ENCODE measurements around the gene GABRG3.
"Not testable (repeated sequence)": the region's sequence is repeated elsewhere in the genome, so short reads cannot be mapped to it uniquely, and the experiment has no call there.

Gene GABRG3

DNA sequence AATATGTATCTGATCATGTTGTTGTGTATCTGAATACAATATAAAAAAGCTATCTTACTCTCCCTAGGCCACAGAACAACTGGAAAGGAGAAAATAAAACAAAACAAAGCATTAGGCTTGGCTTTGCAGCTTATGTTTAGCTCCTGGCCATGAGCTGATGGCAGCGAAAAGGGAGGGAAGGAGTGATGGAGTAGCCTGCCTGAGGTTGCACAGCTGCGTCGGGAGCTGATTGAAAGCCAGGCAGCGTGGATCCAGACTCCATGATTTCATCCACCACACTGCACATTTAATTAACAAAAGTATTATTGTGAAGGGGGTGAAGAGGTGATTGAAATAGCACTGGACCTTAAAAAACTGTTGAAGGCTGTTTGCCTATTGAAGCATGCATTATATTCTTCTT lies 212.2 kb downstream of the GABRG3 start:
- TF ChIP-seq JUND (IDR thresholded peaks at IDR 0.05; ENCODE audit: low read depth): no peak
- DNase-seq (ENCODE audit: low read depth in 1 of 2, low spot score in 1 of 2): no peak
- in situ Hi-C loops (cut with HindIII; ENCODE audit: low pct_unique_long_range_greater_than_20kb, low sequenced_read_pairs): no loop called here

DNA sequence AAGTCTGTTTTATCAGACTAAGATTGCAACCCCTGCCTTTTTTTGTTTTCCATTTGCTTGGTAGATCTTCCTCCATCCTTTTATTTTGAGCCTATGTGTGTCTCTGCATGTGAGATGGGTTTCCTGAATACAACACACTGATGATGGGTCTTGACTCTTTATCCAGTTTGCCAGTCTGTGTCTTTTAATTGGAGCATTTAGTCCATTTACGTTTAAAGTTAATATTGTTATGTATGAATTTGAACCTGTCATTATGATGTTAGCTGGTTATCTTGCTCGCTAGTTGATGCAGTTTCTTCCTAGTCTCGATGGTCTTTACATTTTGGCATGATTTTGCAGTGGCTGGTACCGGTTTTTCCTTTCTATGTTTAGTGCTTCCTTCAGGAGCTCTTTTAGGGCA lies 220.5 kb downstream of the GABRG3 start:
- DNase-seq (ENCODE audit: low read depth in 1 of 2, low spot score in 1 of 2); in situ Hi-C loops (cut with HindIII; ENCODE audit: low pct_unique_long_range_greater_than_20kb, low sequenced_read_pairs): not testable (repeated sequence)

DNA sequence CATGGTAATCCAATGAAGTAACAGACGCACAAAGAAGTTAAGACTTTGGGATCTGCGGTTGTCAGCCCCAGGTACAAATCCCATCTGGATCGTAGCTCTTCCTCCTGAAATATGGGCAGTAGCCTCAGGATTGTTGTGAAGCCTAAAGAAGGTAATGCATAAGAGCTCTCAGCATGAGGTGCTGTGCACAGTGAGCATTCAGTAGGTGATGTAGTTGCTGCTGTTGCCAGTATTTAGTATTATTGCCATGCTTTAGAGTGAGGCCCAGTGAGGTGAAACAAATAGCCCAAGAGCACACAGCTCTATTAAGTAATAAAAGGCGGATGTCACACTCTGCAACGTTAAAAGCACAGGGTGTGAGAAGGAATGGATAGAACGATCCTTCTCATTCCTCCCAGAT lies 225.7 kb downstream of the GABRG3 start:
- TF ChIP-seq JUND (IDR thresholded peaks at IDR 0.05; ENCODE audit: low read depth): no peak
- in situ Hi-C loops (cut with HindIII; ENCODE audit: low pct_unique_long_range_greater_than_20kb, low sequenced_read_pairs): no loop called here
- no peak for DNase-seq (ENCODE audit: low read depth in 1 of 2, low spot score in 1 of 2)

DNA sequence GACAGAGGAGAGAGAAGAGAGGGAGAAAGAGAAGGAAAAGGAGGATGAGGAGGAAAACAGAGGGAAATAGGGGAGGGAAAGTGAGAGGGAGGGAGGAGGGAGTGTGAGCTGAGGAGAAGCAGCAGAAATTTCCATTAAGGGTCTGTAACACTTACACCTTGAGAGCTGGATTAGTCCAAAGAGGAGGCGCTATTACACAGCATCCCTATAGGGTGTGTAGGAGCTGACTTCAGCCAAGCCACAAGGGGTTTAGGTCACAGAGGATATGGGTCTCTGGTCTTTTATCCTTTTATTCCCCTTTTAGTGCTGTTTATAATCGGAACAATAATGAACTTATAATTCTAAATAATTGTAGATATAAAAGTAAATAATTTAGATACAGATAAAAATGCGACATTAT lies 230.4 kb downstream of the GABRG3 start:
- DNase-seq (ENCODE audit: low read depth in 1 of 2, low spot score in 1 of 2): no peak
- no peak for TF ChIP-seq JUND (IDR thresholded peaks at IDR 0.05; ENCODE audit: low read depth)
- in situ Hi-C loops (cut with HindIII; ENCODE audit: low pct_unique_long_range_greater_than_20kb, low sequenced_read_pairs): no loop called here

DNA sequence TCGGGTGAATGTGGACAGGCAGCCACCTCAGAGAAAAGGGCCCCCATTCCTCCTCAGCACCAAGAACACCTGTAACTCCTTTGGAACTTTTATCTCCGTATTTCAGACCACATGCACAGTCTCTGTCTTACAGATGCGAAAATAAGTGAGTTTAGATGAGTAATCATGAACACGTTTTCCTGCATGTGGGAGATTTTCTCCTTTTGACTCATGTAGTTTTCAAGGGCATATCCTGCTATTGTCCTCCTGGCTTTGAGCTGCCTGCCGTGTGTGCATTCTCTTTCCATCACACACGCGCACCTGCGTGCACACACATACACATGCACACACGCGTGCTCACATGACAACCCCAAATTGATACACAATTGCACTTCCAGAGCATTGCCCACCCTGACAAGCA lies 239.2 kb downstream of the GABRG3 start:
- in situ Hi-C loops (cut with HindIII; ENCODE audit: low pct_unique_long_range_greater_than_20kb, low sequenced_read_pairs): no loop called here
- no peak for DNase-seq (ENCODE audit: low read depth in 1 of 2, low spot score in 1 of 2)
- TF ChIP-seq JUND (IDR thresholded peaks at IDR 0.05; ENCODE audit: low read depth): no peak

DNA sequence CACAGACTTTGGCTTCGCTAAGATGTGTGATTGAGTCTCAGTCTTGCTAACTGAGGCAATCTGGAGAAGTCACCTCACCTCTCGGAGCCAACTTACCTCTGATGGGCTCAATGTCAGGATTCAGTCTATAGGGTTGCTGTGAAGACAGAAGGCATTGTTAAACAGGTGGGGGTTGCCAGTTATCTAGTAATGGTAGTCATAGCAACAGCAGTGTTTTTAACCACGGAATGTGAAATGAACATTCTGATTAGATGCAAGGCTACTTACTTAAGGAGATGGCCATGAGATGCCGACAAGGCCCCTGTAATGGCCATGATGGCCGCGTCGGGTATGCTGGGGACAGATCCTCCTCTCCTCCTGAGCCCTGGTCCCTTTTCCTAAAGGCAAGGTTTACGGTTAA lies 243.1 kb downstream of the GABRG3 start:
- TF ChIP-seq JUND (IDR thresholded peaks at IDR 0.05; ENCODE audit: low read depth): no peak
- in situ Hi-C loops (cut with HindIII; ENCODE audit: low pct_unique_long_range_greater_than_20kb, low sequenced_read_pairs): no loop called here
- DNase-seq (ENCODE audit: low read depth in 1 of 2, low spot score in 1 of 2): no peak

DNA sequence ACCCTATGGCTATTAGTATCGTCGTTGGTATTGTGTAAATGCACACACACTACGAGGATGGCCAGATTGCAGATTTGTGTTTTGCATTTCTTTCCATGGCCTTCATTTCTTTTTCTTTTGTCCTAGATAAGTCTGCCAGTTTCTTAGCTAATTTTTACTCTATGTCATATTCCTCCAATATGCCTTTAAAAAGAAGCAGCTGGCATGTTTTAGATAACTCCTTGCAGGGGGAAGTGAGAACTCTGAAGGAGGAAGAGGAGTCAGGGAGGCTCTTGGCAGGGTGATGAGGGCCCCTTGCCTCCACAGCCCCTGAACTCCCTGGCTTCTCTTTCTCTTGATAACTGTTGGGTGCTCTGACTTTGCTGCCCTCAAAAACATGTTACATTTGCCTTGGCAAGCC lies 244.0 kb downstream of the GABRG3 start:
- no peak for TF ChIP-seq JUND (IDR thresholded peaks at IDR 0.05; ENCODE audit: low read depth)
- in situ Hi-C loops (cut with HindIII; ENCODE audit: low pct_unique_long_range_greater_than_20kb, low sequenced_read_pairs): no loop called here
- DNase-seq (ENCODE audit: low read depth in 1 of 2, low spot score in 1 of 2): no peak

DNA sequence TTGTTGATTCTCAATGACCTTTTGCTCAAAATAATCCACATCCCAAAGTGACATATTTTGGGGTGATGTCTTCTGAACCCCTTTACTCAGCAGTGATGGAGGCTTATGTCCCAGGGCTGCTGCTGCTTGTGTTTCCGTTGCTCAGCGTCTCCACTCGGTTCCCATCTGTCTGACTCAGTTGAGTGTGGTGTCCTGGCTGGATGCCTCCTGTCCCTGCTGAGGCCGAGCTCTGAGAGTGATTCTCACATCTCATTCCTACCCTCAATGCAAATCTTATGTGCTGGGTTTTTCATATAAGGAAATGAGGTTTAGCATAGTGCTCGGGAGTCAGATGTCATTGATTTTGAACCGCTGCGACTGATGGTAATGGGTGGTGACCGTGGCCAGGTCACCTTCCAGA lies 247.4 kb downstream of the GABRG3 start:
- in situ Hi-C loops (cut with HindIII; ENCODE audit: low pct_unique_long_range_greater_than_20kb, low sequenced_read_pairs): no loop called here
- TF ChIP-seq JUND (IDR thresholded peaks at IDR 0.05; ENCODE audit: low read depth): no peak
- DNase-seq (ENCODE audit: low read depth in 1 of 2, low spot score in 1 of 2): no peak

DNA sequence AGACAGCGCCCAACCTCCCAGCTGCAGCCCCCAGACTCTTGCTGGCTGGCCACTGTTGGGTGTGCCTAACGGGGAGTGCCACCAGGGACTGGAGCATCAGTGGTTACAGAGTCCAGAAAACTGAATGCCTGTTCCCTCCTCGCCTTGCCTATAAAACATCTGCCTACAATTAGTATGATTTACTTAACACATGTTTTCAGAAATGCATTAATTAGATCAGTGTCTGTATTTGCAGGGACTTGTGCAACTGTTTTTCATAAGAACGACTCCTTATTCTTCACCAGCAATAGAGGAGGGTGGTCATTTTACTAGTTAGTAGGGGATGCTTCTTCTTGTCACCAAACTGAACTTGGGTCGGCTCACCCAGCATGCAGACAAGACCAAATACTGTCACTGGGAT lies 248.7 kb downstream of the GABRG3 start:
- in situ Hi-C loops (cut with HindIII; ENCODE audit: low pct_unique_long_range_greater_than_20kb, low sequenced_read_pairs): no loop called here
- DNase-seq (ENCODE audit: low read depth in 1 of 2, low spot score in 1 of 2): no peak
- no peak for TF ChIP-seq JUND (IDR thresholded peaks at IDR 0.05; ENCODE audit: low read depth)

DNA sequence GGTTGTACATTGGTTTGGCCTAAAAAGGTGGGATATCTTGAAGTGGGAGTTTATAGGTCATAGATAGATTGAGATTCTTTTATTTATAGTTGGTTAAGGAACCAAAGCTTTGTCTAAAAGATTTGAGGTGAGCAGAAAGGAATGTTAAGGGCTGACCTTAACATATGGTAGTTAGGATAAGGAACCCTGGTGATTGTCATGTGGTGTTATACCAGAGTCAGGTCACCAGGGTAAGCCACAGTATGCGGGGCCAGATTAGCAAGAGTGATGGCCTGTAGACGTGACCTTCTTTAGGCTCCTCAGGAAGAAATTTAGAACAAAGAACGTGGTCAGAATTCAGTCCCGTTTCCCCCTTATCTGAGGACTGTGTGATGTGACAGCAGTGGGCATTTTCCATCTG lies 249.2 kb downstream of the GABRG3 start:
- no peak for DNase-seq (ENCODE audit: low read depth in 1 of 2, low spot score in 1 of 2)
- no peak for TF ChIP-seq JUND (IDR thresholded peaks at IDR 0.05; ENCODE audit: low read depth)
- in situ Hi-C loops (cut with HindIII; ENCODE audit: low pct_unique_long_range_greater_than_20kb, low sequenced_read_pairs): no loop called here

DNA sequence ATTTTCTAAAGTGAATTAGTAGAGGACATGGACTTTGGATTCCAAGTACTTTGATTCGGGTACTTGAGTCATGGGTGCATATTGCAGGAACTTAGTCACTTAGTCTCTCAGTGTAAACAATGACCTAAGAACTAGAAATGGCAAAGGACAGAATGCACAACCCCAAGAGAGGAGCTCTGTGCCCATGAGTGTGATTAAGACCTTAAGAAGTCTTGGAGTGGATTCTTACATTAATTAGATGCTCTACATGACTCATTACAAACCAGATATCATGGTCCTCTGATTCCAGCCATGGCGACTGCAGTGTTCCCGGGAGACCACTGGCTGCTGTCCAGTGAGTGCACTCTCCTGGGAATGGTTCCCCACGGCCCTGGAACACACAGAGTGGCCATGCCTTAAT lies 251.5 kb downstream of the GABRG3 start:
- no peak for DNase-seq (ENCODE audit: low read depth in 1 of 2, low spot score in 1 of 2)
- in situ Hi-C loops (cut with HindIII; ENCODE audit: low pct_unique_long_range_greater_than_20kb, low sequenced_read_pairs): no loop called here
- no peak for TF ChIP-seq JUND (IDR thresholded peaks at IDR 0.05; ENCODE audit: low read depth)

DNA sequence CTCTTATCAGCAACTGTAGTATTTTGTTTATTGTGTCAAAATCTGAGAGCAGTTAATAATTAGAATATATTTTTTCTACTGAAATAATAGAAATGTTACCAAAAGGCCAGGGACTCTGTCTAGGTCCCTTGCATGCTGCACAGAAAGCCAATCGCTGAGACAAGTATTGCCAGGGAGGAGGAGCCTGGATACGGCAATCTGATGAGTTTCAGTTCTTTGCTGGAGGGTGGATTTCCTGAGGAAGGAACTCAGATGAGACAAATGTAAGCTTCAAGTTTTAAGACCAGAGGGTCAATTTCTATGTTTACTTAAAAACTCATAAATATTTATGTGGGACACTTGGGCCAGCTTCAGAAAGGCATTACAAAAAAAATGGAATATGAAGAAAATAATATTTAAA lies 252.2 kb downstream of the GABRG3 start:
- no peak for TF ChIP-seq JUND (IDR thresholded peaks at IDR 0.05; ENCODE audit: low read depth)
- in situ Hi-C loops (cut with HindIII; ENCODE audit: low pct_unique_long_range_greater_than_20kb, low sequenced_read_pairs): no loop called here
- no peak for DNase-seq (ENCODE audit: low read depth in 1 of 2, low spot score in 1 of 2)

DNA sequence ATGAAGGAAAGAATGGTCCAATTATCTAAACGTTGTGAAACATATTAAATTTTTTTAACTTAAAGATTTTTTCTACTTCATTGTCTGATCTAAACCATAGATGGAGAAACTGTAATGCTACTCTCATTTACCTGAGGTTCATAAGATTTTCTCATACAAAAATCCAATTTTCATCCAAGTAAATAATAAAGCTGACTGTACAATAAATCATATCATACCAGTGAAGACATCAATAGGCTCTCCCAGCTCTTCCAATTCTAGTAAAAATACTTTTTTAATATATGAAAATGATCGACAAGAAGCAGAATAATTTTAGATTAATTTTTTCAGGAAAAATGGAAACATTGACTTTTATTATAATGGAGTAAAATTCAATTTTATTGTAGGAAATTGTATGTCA lies 260.8 kb downstream of the GABRG3 start:
- no peak for DNase-seq (ENCODE audit: low read depth in 1 of 2, low spot score in 1 of 2)
- in situ Hi-C loops (cut with HindIII; ENCODE audit: low pct_unique_long_range_greater_than_20kb, low sequenced_read_pairs): no loop called here
- TF ChIP-seq JUND (IDR thresholded peaks at IDR 0.05; ENCODE audit: low read depth): no peak

DNA sequence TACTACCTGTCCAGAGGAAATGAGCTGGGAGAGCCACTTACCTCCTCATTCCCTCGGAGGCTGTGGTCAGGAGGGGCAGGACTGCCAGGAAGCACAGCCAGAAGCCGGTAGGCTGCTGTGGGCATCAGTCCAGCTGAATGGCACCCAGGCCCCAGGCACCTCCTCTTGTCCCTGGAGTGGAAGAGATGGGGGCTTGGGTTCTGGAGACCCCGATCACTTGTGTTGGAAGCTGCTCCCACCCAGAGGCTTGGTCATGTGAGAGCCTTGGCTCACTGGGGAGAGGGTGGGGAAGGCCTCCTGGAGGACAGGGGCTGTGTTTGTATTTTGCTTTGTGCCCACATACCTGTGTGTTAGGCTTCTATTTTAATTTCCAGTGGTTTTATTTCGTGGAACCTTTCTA lies 261.9 kb downstream of the GABRG3 start:
- no peak for DNase-seq (ENCODE audit: low read depth in 1 of 2, low spot score in 1 of 2)
- TF ChIP-seq JUND (IDR thresholded peaks at IDR 0.05; ENCODE audit: low read depth): no peak
- in situ Hi-C loops (cut with HindIII; ENCODE audit: low pct_unique_long_range_greater_than_20kb, low sequenced_read_pairs): no loop called here

DNA sequence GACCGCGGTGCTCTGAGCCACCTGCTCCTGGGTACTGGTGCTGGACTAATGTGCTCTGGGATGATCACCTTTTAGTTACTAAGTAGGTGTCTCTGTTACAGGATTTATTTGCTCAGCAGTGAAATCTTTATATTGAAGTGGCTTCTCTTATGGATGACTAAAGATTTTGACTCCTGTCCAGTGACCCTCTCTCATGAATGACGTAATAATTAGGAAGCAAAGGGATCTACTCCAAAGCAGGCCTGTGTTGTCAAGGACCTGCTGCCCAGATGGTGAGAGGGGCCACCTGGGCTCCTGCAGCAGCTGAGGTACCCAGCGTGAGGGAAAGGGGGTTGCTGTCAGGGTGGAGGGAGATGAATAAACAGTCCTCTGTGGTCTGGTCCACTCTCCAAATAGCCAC lies 263.6 kb downstream of the GABRG3 start:
- no peak for TF ChIP-seq JUND (IDR thresholded peaks at IDR 0.05; ENCODE audit: low read depth)
- DNase-seq (ENCODE audit: low read depth in 1 of 2, low spot score in 1 of 2): no peak
- in situ Hi-C loops (cut with HindIII; ENCODE audit: low pct_unique_long_range_greater_than_20kb, low sequenced_read_pairs): no loop called here

All from T47D (cell line).